Right lobe of liver (tissue), 6 donors: Measurements from ENCODE around the gene UBE2Q2. TPM values are rescaled to one million over a fixed set of nuclear protein-coding genes. Genes with fewer than 3 reads are reported as not detected.
"Not testable (repeated sequence)": the region's sequence is repeated elsewhere in the genome, so short reads cannot be mapped to it uniquely, and the experiment has no call there.

Source experiments
- ATAC-seq, 4 donors: fragments of 200-7000 bp; cut with Tn5 transposase; one replicate each; pipeline ENCODE4 v1.9.1; 2020; ENCODE audit warnings: mild to moderate bottlenecking in 4 of 4, moderate library complexity in 4 of 4
- DNase-seq, 3 donors: peaks; one replicate each; pipeline ENCODE4 v3.0.0-alpha.2; 2020
- H3K27ac ChIP-seq, 3 donors: fragments of 200-600 bp; one replicate each; pipeline ENCODE4 v1.8.0; 2022
- H3K27me3 ChIP-seq, 2 donors: fragments of 200-600 bp; one replicate each; pipeline ENCODE4 v1.8.0; 2022
- H3K36me3 ChIP-seq, 4 donors: fragments of 200-600 bp; sonication (generic) in 1 of 4; one replicate each; pipeline versions ENCODE4 v1.5.1 to v1.8.0; 2017 to 2022; ENCODE audit warnings: control low read depth in 1 of 4
- H3K4me1 ChIP-seq, 4 donors: fragments of 200-600 bp; sonication (generic) in 1 of 4; one replicate each; pipeline versions ENCODE4 v1.5.1 to v1.8.0; 2017 to 2022; ENCODE audit warnings: control low read depth in 1 of 4
- H3K4me3 ChIP-seq, 3 donors: fragments of 200-600 bp; one replicate each; pipeline ENCODE4 v1.8.0; 2022
- H3K9me3 ChIP-seq, 4 donors: fragments of 200-600 bp; sonication (generic) in 1 of 4; one replicate each; pipeline versions ENCODE4 v1.5.1 to v1.8.0; 2017 to 2022; ENCODE audit warnings: control low read depth in 1 of 4
- CTCF ChIP-seq, 4 donors: fragments of 200-600 bp in 3 of 4; fragments of 450-650 bp in 1 of 4; IDR thresholded peaks; one replicate each; pipeline versions ENCODE4 v1.5.1 to v1.8.0; 2016 to 2022; ENCODE audit warnings: antibody characterized with exemption in 4 of 4, mild to moderate bottlenecking in 2 of 4
- POLR2A ChIP-seq: fragments of 450-650 bp; IDR thresholded peaks from one replicate; pipeline ENCODE4 v1.6.1; 2017; ENCODE audit warnings: antibody characterized with exemption, mild to moderate bottlenecking
- WGBS: methylation state at CpG from one replicate; pipeline ENCODE4 v1.1.6; 2018; ENCODE audit warnings: low coverage, low lambda C conversion rate; ENCODE audit not compliant: insufficient coverage; ENCODE audit errors: missing lambda C conversion rate; 5-methylcytosine and 5-hydroxymethylcytosine counted together
- intact Hi-C, 2 donors: fragments of 100-400 bp; cut with DNase I; formaldehyde crosslinking; loops; one replicate each; pipeline versions ENCODE4 v1.11.2 to v1.14.1; 2022
- long read RNA-seq: library from polyadenylated mRNA; unstranded; transcript quantifications from one replicate; pipeline ENCODE4 v2.0.0, GENCODE V29; 2019
- total RNA-seq, 6 experiments: library from RNA; depleted of rRNA in 2 of 6; stranded (reverse); fragments of >200 nt in 2 of 6; fragmentation: NEBNext Ultra II Directional in 3 of 6; extraction: Animal tissue kit (Norgen Biotek cat#: 25700) in 3 of 6; gene quantifications; one replicate each; pipeline versions ENCODE4 v1.1.0 to v1.2.4, GENCODE V29; 2016 to 2023
- donor health status: DM: no; HTN: yes; CAD: no.
- donor health status: DM: no; HTN: no; CAD: no.
- donor health status: DM: no; HTN: no; CAD: no.
- donor health status: DM: no; HTN: yes; CAD: no.
- donor health status: DM: no; HTN: yes; CAD: no.

UBE2Q2 gene
- total RNA-seq: 1 to 10 TPM; 2.6 to 9.5 (median 4.6) TPM
- long read RNA-seq: 0 reads

GRCh38 chr15:75842722-75843677, at the start of gene UBE2Q2:
Gene UBE2Q2 (plus strand): TSS chr15:75843447. CDS start chr15:75843667, 220 bp downstream.
- TF ChIP-seq CTCF (IDR thresholded peaks at IDR 0.05) (no peak), POLR2A (no peak)
- no peaks in the 10 kb centered on the region for H3K36me3 ChIP-seq
- intact Hi-C loops: no loop called here
- WGBS: under 1% methylated on average over 10 of the region's 109 CpGs
- H3K4me3 ChIP-seq: peak within 1 kb of the TSS; percentile 72 to 84 (median 77)
- H3K27ac ChIP-seq: peak within 1 kb of the TSS; percentile 50 to 77 (median 73)
- no peaks in the 10 kb centered on the region for H3K9me3 ChIP-seq
- peaks cover 0 to 6% (median 2%) of the 10 kb centered on the region in 4 donors for H3K4me1 ChIP-seq
- H3K27me3 ChIP-seq: no peaks in the 10 kb centered on the region
- DNase-seq: peak; percentile 59 to 74 (median 66)
- peak; percentile 57 to 67 (median 62) for ATAC-seq

DNA sequence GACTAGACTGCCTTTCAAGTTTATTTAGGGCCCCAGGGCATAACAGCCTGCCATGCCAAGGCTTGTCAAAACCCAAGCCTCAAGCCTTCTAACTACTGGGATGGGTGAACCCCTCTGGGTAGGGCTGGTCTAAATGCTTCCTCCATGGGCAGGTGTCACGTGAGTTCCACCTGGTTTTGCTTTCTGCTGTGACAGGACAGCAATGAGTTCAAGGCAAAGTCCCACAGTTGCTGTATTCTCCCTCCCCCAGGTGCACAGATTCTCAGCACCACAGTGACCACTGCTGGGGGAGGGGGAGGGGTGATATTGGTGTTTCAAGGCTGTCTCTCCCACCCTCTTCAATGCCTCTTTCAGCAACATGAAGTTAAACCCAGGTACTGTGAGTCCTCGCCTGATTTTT, 46.9 kb upstream of the UBE2Q2 start:
- 75% methylated on average over 1 of the region's 2 CpGs for WGBS
- Histone ChIP-seq H3K27ac (no peak overlapping the region), H3K4me1 (no peaks in the 10 kb centered on the region), H3K36me3 (no peaks in the 10 kb centered on the region), H3K4me3 (no peak overlapping the region), H3K27me3 (no peaks in the 10 kb centered on the region), H3K9me3 (no peaks in the 10 kb centered on the region)
- TF ChIP-seq CTCF (IDR thresholded peaks at IDR 0.05) (no peak), POLR2A (no peak)
- DNase-seq (no peak), ATAC-seq (no peak)
- intact Hi-C loops: loop anchor here (5.0 to 10.0 kb wide), 2 partner anchors 69 to 72 kb away; a partner anchor contains a TSS

- H3K27ac ChIP-seq, DNase-seq, H3K9me3 ChIP-seq, ATAC-seq, H3K36me3 ChIP-seq, H3K4me1 ChIP-seq, H3K4me3 ChIP-seq, H3K27me3 ChIP-seq: not testable (repeated sequence)
- no CpG with 5 or more reads among the region's 1 CpG for WGBS
- intact Hi-C loops: loop anchor here (5.0 to 10.0 kb wide), 2 partner anchors 70 to 72 kb away; a partner anchor contains a TSS
Measured at GRCh38 chr15:75797146-75797545, 46.1 kb upstream of the UBE2Q2 start.

- no peaks in the 10 kb centered on the region for H3K27me3 ChIP-seq
- intact Hi-C loops: loop anchor here (5.0 to 10.0 kb wide), 2 partner anchors 72 to 74 kb away; a partner anchor contains a TSS
- H3K4me1 ChIP-seq: no peaks in the 10 kb centered on the region
- H3K4me3 ChIP-seq: no peak overlapping the region
- TF ChIP-seq POLR2A: no peak
- TF ChIP-seq CTCF (IDR thresholded peaks at IDR 0.05): no peak
- no peaks in the 10 kb centered on the region for H3K9me3 ChIP-seq
- ATAC-seq (no peak), DNase-seq (no peak)
- H3K27ac ChIP-seq: no peak overlapping the region
- no peaks in the 10 kb centered on the region for H3K36me3 ChIP-seq
Measured at GRCh38 chr15:75799190-75799589, 44.1 kb upstream of the UBE2Q2 start.

DNA sequence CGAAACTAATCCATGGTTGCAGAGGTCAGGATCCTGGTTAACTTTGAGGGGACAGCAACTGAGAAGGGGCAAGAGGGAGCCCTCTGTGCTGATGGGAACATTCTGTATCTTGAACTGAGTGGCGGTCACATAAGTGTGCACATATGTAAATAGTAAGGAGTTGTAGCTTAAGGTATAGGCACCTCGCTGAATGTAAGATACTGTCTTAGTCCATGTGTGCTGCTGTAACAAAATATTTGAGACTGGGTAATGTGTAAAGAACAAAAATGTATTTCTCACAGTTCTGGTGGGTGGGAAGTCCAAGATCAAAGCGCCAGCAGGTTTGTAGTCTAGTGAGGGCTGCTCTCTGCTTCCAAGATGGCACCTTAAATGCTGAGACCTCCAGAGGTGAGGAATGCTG, 42.8 kb upstream of the UBE2Q2 start:
- H3K27me3 ChIP-seq, ATAC-seq, H3K36me3 ChIP-seq, DNase-seq, H3K27ac ChIP-seq, H3K4me3 ChIP-seq, H3K9me3 ChIP-seq, intact Hi-C loops, H3K4me1 ChIP-seq: not testable (repeated sequence)
- WGBS: 78% methylated on average over 3 of the region's 4 CpGs
